Stimulated activated CD4-positive, alpha-beta T cell treated with anti-CD3 and anti-CD28 coated beads, TNF-alpha, amount 100 ng/mL, for 24 hours (primary cell): ENCODE results near the gene SLX4IP.

Experiments used
- DNase-seq, 3 experiments: peaks; one replicate each; pipeline ENCODE4 v3.0.0-alpha.2; 2020; ENCODE audit warnings: low read depth in 3 of 3

SLX4IP gene

GRCh38 chr20:10633718-10634117 is 198.6 kb downstream of the SLX4IP start:
- DNase-seq: no peak

- no peak for DNase-seq
Measured at GRCh38 chr20:10634211-10634610, 199.1 kb downstream of the SLX4IP start.

- DNase-seq: no peak
Measured at GRCh38 chr20:10634683-10635411, 199.7 kb downstream of the SLX4IP start.

- DNase-seq: no peak
Measured at GRCh38 chr20:10635476-10636208, 200.5 kb downstream of the SLX4IP start.

DNA sequence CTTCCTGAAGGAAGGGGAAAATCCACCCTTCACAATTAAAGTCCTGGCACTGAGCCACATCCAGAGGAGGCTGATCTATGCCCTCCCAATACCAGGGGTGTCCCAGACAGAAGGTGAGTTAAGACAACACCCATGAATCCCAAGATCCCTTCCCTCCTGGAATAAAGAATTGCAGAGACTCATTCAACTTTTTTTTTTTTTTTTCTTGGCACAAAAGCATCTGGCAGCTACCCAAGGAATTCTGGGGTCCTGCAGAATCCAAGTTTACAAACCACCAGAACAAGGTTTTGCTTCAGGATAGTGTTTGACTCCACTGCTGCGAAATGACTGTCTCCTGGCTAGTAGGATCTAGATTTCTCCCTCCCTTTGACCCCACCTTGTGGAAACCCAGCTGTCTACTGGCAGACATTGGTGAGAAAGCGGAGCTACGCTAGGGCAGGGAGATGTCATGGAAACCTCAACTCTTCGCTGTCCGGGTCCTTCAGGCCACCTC is 201.3 kb downstream of the SLX4IP start:
- no peak for DNase-seq

DNA sequence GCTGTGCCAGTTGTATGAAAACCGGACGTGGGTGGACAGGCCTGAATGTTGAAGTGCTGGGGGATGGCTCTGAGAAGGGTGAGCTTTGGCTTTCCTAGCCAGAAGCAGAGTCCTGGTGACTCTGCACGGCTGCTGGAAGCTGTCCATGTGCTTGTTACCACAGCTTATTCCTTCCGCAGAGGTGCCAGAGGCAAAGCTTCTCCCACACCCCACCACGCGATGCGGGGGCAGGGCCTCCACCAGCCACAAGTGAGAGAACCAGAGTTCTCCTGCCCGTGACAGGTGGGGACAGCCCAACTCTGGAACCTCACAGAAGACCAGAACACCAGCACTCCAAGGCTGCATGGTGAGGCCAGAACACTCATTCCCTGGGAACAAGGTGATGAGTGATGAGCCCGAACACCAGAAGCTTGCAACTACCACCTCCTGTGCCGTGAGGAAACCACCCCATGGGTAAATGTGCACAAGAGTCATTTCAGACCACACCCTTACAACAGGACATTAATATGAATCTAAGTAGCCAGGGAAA is 202.0 kb downstream of the SLX4IP start:
- DNase-seq: no peak

DNA sequence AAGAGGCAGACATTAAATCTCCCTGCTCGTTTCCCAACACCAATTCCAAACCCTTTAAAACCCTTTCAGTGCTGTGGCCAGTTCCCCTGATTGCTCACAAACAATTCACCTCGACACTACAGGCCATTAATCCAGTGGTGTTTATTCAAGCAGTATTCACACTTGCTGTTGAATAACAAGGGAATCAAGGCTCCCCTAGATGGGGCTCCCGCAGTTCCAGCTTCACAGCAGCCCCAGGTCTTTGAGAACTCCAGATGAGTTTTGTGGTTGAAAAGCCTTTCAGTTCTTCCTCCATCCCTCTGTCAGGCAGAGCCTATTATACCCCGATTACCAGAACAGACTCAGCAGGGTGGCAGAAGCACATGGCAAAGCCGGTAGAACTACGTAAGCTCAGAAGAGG is 202.5 kb downstream of the SLX4IP start:
- DNase-seq: no peak

- no peak for DNase-seq
Measured at GRCh38 chr20:10639077-10639736, 204.1 kb downstream of the SLX4IP start.

GRCh38 chr20:10639737-10640556 is 204.8 kb downstream of the SLX4IP start:
- no peak for DNase-seq

- no peak for DNase-seq
Measured at GRCh38 chr20:10640897-10641296, 205.8 kb downstream of the SLX4IP start.

GRCh38 chr20:10641467-10641866 is 206.4 kb downstream of the SLX4IP start:
- DNase-seq: no peak

- no peak for DNase-seq
Measured at GRCh38 chr20:10641893-10642292, 206.8 kb downstream of the SLX4IP start.

DNA sequence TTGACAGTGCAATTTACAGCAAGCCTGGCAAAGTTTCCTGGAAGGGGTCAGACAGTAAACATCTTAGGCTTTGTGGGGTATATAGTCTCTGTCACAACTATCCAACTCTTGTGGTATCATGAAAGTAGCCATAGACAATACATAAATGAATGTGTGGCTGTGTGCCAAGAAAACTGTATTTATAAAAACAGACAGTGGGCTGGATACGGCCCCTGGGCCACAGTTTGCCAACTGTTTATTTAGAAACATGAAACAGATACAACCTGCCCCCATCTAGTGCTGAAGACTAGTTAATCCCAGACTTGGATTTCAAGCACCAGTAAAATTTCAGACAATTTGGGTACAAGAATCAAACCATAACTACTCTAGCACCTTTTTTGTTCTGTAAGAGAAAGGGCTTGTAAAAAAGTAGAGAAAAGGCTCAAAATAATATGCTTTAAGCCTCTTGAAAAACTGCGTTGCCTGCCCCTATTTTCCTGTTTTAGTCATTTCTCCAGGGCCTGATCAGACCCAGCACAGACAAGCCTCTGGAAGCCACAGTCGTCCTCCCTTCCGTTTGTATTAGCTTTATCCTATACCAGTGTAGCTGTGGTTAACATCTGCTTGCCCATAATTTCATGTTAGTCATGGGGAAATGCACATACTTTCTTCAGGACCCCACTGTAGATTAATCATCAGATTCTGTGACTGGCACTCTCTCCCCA is 207.9 kb downstream of the SLX4IP start:
- DNase-seq: no peak

DNA sequence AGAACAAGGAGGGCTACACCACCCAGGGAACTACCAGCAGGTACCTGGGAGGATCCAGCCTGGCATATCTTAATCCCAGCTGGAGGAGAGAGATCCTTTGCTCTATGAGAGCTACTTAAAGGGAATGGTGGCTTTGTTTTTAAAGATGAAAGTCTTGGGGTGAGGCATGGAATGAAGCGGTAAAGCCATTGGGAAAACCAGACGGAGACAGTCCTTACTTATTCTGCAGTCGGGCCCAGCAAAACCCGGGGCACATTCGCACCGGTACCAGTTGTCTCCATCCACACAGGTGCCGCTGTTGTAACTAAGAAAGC is 208.4 kb downstream of the SLX4IP start:
- DNase-seq: no peak

DNA sequence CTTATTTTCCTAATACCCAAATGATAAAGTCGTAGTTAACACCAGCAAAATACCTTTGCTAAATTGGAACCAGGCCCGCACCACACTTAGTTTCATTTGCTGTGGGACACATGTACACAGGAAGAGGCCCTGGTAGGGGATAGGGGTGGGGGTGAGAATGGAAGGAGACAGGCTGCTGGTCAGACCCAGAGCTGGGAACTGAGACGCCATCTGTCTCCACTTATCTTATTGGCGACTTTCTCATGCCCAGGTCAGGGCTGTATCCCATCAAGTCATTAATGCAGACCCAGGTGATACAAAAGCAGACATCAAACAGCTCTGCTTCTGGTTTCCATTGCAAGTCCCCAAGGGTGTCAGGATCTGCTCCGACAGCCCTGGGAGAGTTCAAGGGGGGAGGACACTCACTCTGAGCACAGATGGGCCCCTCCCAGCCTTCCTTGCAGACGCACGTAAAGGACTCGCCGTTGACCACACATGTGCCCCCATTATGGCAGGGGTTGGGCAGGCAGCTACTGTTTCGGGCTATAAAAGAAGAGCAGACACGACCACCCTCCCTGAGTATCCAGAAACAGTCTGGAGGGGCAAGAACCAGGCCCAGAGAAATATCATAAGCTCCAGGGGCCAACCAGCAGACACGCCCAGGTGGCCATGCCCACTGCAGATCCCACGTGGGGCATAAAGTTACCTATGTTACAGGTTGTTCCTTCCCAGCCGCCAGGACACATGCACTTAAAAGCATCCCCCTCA is 209.5 kb downstream of the SLX4IP start:
- no peak for DNase-seq

GRCh38 chr20:10645205-10645570 is 210.1 kb downstream of the SLX4IP start:
- DNase-seq: no peak

DNA sequence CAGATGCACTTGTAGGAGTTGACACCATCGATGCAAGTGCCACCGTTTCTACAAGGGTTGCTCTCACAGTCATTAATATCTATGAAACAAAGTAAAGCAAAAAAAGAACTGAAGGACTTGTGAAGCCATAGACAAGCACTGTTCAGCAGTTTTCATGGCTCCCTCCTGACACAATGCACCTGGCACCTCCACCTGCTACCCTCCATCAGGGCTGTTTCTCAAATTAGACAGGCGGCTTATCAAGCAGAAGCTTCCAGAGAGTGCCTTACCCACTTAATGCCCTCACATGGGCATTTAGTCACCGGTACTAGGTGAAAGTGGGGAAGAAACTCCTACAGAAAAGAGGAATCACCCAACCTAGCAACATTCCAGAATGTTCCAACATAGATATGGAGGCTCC is 210.9 kb downstream of the SLX4IP start:
- DNase-seq: no peak

DNA sequence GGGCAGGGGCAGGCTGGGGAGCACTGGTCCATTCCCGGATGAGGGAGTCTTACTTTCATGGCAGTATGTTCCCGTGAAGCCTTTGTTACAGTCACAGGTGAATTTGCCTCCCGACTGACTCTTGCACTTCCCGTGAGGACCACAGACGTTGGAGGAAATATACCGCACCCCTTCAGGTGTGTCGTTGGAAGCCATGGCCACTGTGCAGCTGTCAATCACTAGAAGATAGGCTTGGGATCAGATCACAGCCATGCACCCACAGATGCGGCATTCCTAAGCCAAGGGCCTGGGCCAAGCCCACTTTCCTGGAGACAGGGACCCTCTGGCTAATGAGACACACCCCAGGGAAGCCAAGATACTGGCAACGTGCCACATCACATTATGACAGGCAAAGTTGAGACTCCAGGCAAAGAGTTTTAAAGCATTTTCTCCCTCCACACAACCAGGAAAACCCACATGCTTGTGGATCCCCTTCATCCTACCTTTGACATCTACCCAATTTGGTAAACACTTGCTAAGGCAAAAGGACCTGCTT is 211.8 kb downstream of the SLX4IP start:
- no peak for DNase-seq

GRCh38 chr20:10647471-10647870 is 212.4 kb downstream of the SLX4IP start:
- DNase-seq: no peak

DNA sequence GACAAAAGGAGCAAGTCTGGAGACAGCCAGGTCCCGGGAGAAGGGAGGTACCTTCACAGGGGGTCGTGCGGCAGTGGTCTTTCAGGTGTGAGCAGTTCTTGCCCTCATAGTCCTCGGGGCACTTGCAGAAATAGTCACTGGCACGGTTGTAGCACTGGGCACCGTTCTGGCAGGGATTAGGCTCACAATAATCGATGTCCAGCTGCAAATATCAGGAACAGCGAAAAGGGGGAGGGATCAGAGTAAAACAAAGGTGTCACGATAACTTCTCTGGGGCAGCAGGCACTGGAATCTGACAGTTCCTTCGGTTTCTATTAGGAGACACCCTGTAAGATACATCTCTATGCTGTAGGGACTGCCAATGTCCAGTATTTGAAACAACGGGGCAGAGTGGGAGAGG is 212.8 kb downstream of the SLX4IP start:
- no peak for DNase-seq
